Ishikawa (cell line): ENCODE measurements around the gene ASPSCR1.

Experiments
- CEBPB ChIP-seq: IDR thresholded peaks from 2 replicates; pipeline ENCODE4 v1.6.1; 2012
- CREB1 ChIP-seq: IDR thresholded peaks from 2 replicates; pipeline ENCODE4 v1.6.1; 2012; ENCODE audit warnings: low read depth
- EGR1 ChIP-seq: IDR thresholded peaks from 2 replicates; pipeline ENCODE4 v1.6.1; 2012
- EP300 ChIP-seq: IDR thresholded peaks from 2 replicates; pipeline ENCODE4 v1.6.1; 2012; ENCODE audit warnings: borderline replicate concordance
- FOXM1 ChIP-seq: IDR thresholded peaks from 2 replicates; pipeline ENCODE4 v1.6.1; 2012; ENCODE audit warnings: low read depth, borderline replicate concordance
- MAX ChIP-seq: IDR thresholded peaks from 2 replicates; pipeline ENCODE4 v1.6.1; 2012
- NFIC ChIP-seq: IDR thresholded peaks from 2 replicates; pipeline ENCODE4 v1.6.1; 2012
- RAD21 ChIP-seq: IDR thresholded peaks from 2 replicates; pipeline ENCODE4 v1.6.1; 2012; ENCODE audit warnings: low read depth
- REST ChIP-seq: IDR thresholded peaks from 2 replicates; pipeline ENCODE4 v1.6.1; 2012; ENCODE audit warnings: low read depth, mild to moderate bottlenecking
- TAF1 ChIP-seq: IDR thresholded peaks from 2 replicates; pipeline ENCODE4 v1.6.1; 2012; ENCODE audit warnings: low read depth, mild to moderate bottlenecking
- TCF12 ChIP-seq: IDR thresholded peaks from 2 replicates; pipeline ENCODE4 v1.6.1; 2012; ENCODE audit warnings: low read depth
- TEAD4 ChIP-seq: IDR thresholded peaks from 2 replicates; pipeline ENCODE4 v1.6.1; 2012
- YY1 ChIP-seq: IDR thresholded peaks from 2 replicates; pipeline ENCODE4 v1.6.1; 2012; ENCODE audit warnings: low read depth
- ZBTB7A ChIP-seq: IDR thresholded peaks from 2 replicates; pipeline ENCODE4 v1.6.1; 2012; ENCODE audit warnings: low read depth
- TF ChIP-seq, protein P1 (sequence below): IDR thresholded peaks from 2 replicates; pipeline ENCODE4 v1.6.1; 2012

The ASPSCR1 gene

GRCh38 chr17:82013341-82013740 is 35.9 kb downstream of the ASPSCR1 start:
- TF ChIP-seq CREB1 (no peak), RAD21 (no peak), NFIC (no peak), TEAD4 (no peak), EGR1 (no peak), TAF1 (no peak), EP300 (no peak), REST (no peak)
- TF ChIP-seq, protein P1, sequence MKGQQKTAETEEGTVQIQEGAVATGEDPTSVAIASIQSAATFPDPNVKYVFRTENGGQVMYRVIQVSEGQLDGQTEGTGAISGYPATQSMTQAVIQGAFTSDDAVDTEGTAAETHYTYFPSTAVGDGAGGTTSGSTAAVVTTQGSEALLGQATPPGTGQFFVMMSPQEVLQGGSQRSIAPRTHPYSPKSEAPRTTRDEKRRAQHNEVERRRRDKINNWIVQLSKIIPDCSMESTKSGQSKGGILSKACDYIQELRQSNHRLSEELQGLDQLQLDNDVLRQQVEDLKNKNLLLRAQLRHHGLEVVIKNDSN = no peak

DNA sequence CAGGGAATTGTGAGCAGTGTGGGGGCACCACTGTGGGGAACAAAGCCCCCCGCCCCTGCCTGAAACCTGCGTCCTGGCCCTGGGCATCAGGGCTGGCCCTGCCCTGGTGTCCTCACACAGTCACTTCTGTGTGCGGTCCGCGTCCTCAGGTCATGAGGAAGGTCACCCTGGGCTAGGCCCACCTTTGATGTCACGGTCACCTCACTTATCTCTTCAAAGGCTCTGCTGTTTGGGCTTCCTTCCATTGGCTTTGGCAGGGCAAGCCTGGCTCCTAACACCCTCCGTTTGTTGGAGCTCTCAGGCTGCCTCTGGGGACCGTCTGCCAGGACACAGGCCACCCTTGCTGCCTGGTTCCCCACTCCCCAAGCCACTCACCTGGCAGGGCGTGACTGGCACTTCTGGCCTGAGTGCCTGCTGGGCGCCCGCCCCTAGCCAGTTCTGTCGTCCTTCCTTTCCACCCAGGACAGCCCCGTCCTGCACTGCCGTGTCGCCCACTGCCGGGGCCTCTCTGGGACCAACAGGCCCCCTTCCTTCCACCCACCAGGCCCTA is 36.4 kb downstream of the ASPSCR1 start:
- TF ChIP-seq EP300 (no peak), FOXM1 (no peak), YY1 (no peak), TCF12 (no peak), CEBPB (no peak), ZBTB7A (no peak), TAF1 (no peak), RAD21 (no peak), NFIC (no peak), REST (no peak), EGR1 (no peak), TEAD4 (no peak), MAX (no peak)
- TF ChIP-seq, protein P1 = no peak

DNA sequence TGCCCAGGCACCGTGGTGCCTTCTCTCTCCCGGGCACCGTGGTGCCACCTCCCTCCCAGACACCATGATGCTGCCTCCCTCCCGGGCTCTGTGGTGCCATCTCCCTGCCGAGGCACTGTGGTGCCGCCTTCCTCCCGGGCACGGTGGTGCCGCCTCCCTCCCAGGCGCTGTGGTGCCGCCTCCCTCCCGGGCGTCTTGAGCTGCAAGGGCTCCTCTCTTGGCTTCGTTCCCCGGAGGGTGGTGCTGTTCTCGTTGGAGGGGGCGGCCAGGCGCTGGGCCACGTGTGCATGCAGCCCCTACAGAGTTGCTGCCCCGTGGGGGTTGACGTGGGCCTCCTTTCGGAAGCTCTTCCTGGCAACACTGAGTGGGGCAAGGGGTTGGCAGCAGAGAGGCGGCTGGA is 37.0 kb downstream of the ASPSCR1 start:
- TF ChIP-seq ZBTB7A = no peak
- no peak for TF ChIP-seq EGR1
- TF ChIP-seq TAF1 = no peak
- no peak for TF ChIP-seq FOXM1
- TF ChIP-seq TEAD4 = no peak
- TF ChIP-seq NFIC = no peak
- TF ChIP-seq, protein P1 = no peak
- TF ChIP-seq YY1 = no peak
- TF ChIP-seq CREB1 = no peak
- TF ChIP-seq MAX = no peak

- TF ChIP-seq TCF12 = no peak
- TF ChIP-seq EGR1 = no peak
- TF ChIP-seq CEBPB = no peak
- no peak for TF ChIP-seq MAX
- TF ChIP-seq EP300 = no peak
- TF ChIP-seq TEAD4 = no peak
- no peak for TF ChIP-seq RAD21
- TF ChIP-seq ZBTB7A = no peak
- no peak for TF ChIP-seq CREB1
- TF ChIP-seq NFIC = no peak
- no peak for TF ChIP-seq TAF1
- no peak for TF ChIP-seq FOXM1
- no peak for TF ChIP-seq REST
- TF ChIP-seq, protein P1 = no peak
- TF ChIP-seq YY1 = no peak
Measured at GRCh38 chr17:82014971-82015310, 37.5 kb downstream of the ASPSCR1 start.
